ENCODE data around the gene PRF1. TPM values are rescaled to one million over a fixed set of nuclear protein-coding genes. Genes with fewer than 3 reads are reported as not detected.

Gene PRF1
- total and polyA plus RNA-seq, 2 of the 13 experiments (the other 11 are each of a cell fraction or from before 2014, with no cell fraction given) = 1.00 to 1.4 TPM

DNA sequence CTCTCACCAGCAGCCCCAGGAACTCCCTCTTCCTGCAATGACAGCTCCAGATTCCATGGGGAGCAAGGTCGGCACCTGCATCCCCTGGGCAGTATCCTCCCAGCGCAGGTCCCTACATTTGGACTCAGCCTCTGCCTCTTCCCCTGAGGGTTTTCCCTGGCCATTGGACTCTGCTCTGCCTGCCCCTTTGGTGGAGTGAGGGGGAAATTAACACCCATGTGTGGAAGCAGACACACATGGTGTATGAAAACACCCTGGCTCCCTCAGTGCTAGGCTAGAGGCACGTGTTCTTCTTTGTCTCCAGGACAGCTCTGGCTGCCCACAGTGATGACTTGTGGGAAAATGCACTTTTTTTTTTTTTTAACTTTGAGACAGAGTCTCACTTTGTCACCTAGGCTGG lies 8.4 kb downstream of the PRF1 start:
- Histone ChIP-seq H2AFZ (ENCODE audit: low read length) (no peak overlapping the region), H3K9ac (ENCODE audit: insufficient read depth, low read depth, low read length) (no peak overlapping the region), H3K79me2 (ENCODE audit: insufficient read depth, low read length) (no peaks in the 10 kb centered on the region), H4K20me1 (ENCODE audit: insufficient read depth, low read length) (no peaks in the 10 kb centered on the region), H3K4me2 (ENCODE audit: low read depth, low read length) (no peak overlapping the region), H3K4me1 (ENCODE audit: insufficient read depth, low read length) (peaks cover 39% of the 10 kb centered on the region), H3K9me3 (ENCODE audit: low read length) (no peaks in the 10 kb centered on the region), H3K36me3 (replicated peaks in 1 of 2; ENCODE audit: control insufficient read depth in 1 of 2, insufficient read depth in 2 of 2, low read length in 2 of 2) (no peaks in the 10 kb centered on the region), H3K4me3 (replicated peaks in 1 of 3; ENCODE audit: insufficient read depth in 1 of 3, low read depth in 2 of 3, low read length in 3 of 3) (no peak overlapping the region), H3K27ac (ENCODE audit: extremely low read length, insufficient read depth, low read length) (no peak overlapping the region), H3K27me3 (ENCODE audit: control insufficient read depth in 1 of 2, insufficient read depth in 2 of 2, low read length in 2 of 2) (no peaks in the 10 kb centered on the region)
- WGBS (ENCODE audit: low lambda C conversion rate) = 65% methylated on average over 3 of the region's 3 CpGs
- no peak for FAIRE-seq
- intact Hi-C loops (cut with micrococcal nuclease; ENCODE audit: unreplicated experiment) (no loop called here), in situ Hi-C loops (cut with HindIII; ENCODE audit: extremely low pct_ligation_motif_present, low pct_unique_long_range_greater_than_20kb) (no loop called here)
- no peak for DNase-seq (ENCODE audit: low spot score)
- ChIA-PET CTCF (ENCODE audit: low intra/inter-chr PET ratio, low total read pairs) (no interaction called here), POLR2A (no interaction called here)
- no TSS peak for BruUV-seq (replicated peaks)
- TF ChIP-seq SP2 (CRISPR knock-in tag; IDR thresholded peaks at IDR 0.05) (no peak), ZNF577 (CRISPR knock-in tag; IDR thresholded peaks at IDR 0.05; ENCODE audit: borderline replicate concordance, low read depth) (no peak), YEATS2 (CRISPR knock-in tag; IDR thresholded peaks at IDR 0.05; ENCODE audit: borderline replicate concordance) (no peak), ZNF552 (CRISPR knock-in tag; IDR thresholded peaks at IDR 0.05; ENCODE audit: borderline replicate concordance) (no peak), BRCA1 (CRISPR knock-in tag; IDR thresholded peaks at IDR 0.05) (no peak), KLF16 (CRISPR knock-in tag; IDR thresholded peaks at IDR 0.05) (no peak), ZNF710 (CRISPR knock-in tag; IDR thresholded peaks at IDR 0.05; ENCODE audit: borderline replicate concordance) (no peak), ZNF451 (CRISPR knock-in tag; IDR thresholded peaks at IDR 0.05) (no peak), ADNP (CRISPR knock-in tag; IDR thresholded peaks at IDR 0.05) (no peak), ELF3 (CRISPR knock-in tag; IDR thresholded peaks at IDR 0.05) (no peak), GABPA (IDR thresholded peaks at IDR 0.05; ENCODE audit: low read depth, low read length) (no peak), GABPA (CRISPR knock-in tag; IDR thresholded peaks at IDR 0.05; ENCODE audit: low read depth) (no peak), KDM6A (CRISPR knock-in tag; IDR thresholded peaks at IDR 0.05; ENCODE audit: low read depth) (no peak), ZNF546 (CRISPR knock-in tag; conservative IDR thresholded peaks at IDR 0.05) (no peak), PHF8 (CRISPR knock-in tag; IDR thresholded peaks at IDR 0.05) (no peak)
- TF ChIP-seq, protein P1, sequence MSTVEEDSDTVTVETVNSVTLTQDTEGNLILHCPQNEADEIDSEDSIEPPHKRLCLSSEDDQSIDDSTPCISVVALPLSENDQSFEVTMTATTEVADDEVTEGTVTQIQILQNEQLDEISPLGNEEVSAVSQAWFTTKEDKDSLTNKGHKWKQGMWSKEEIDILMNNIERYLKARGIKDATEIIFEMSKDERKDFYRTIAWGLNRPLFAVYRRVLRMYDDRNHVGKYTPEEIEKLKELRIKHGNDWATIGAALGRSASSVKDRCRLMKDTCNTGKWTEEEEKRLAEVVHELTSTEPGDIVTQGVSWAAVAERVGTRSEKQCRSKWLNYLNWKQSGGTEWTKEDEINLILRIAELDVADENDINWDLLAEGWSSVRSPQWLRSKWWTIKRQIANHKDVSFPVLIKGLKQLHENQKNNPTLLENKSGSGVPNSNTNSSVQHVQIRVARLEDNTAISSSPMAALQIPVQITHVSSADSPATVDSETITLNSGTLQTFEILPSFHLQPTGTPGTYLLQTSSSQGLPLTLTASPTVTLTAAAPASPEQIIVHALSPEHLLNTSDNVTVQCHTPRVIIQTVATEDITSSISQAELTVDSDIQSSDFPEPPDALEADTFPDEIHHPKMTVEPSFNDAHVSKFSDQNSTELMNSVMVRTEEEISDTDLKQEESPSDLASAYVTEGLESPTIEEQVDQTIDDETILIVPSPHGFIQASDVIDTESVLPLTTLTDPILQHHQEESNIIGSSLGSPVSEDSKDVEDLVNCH (CRISPR knock-in tag; IDR thresholded peaks at IDR 0.05) = no peak
- no peak for ATAC-seq
